Measurements from ENCODE around the gene MIOX.

Gene MIOX

GRCh38 chr22:50531546-50531961, 44.9 kb downstream of the MIOX start:
- Histone ChIP-seq H3K9me3 (ENCODE audit: control insufficient read depth, insufficient read depth, low read depth, low read length) (no peaks in the 10 kb centered on the region), H3K4me1 (ENCODE audit: control insufficient read depth, insufficient read depth, low read length) (no peaks in the 10 kb centered on the region; the same call in 1 of the 2 replicates), H3K27ac (ENCODE audit: extremely low read depth, low read depth, low read length) (no peak overlapping the region), H3K36me3 (ENCODE audit: control insufficient read depth in 2 of 2, insufficient read depth in 1 of 2, low read length in 2 of 2) (no peaks in the 10 kb centered on the region), H3K4me3 (ENCODE audit: low read depth, low read length) (no peak overlapping the region)
- POLR2A ChIA-PET, result interaction anchor here (0.7 kb wide), 1 partner anchor 58 kb away, joined by 3 read pairs; no protein-coding TSS in a partner anchor
- TF ChIP-seq ZNF394 (tag by site-specific recombination; IDR thresholded peaks at IDR 0.05; ENCODE audit: borderline replicate concordance), result no peak
- no peak for TF ChIP-seq KLF7 (tag by site-specific recombination; IDR thresholded peaks at IDR 0.05; ENCODE audit: borderline replicate concordance)
- CTCF ChIA-PET, result no interaction called here

GRCh38 chr22:50531962-50532674, 45.5 kb downstream of the MIOX start:
- Histone ChIP-seq H3K36me3 (ENCODE audit: control insufficient read depth in 2 of 2, insufficient read depth in 1 of 2, low read length in 2 of 2) (no peaks in the 10 kb centered on the region), H3K9me3 (ENCODE audit: control insufficient read depth, insufficient read depth, low read depth, low read length) (no peaks in the 10 kb centered on the region), H3K4me1 (ENCODE audit: control insufficient read depth, insufficient read depth, low read length) (no peaks in the 10 kb centered on the region; the same call in 1 of the 2 replicates), H3K4me3 (ENCODE audit: low read depth, low read length) (no peak overlapping the region), H3K27ac (ENCODE audit: extremely low read depth, low read depth, low read length) (no peak overlapping the region)
- CTCF ChIA-PET, result no interaction called here
- POLR2A ChIA-PET, result interaction anchor here (0.7 kb wide), 1 partner anchor 57 kb away, joined by 3 read pairs; no protein-coding TSS in a partner anchor
- no peak for TF ChIP-seq ZNF600 (tag by site-specific recombination; IDR thresholded peaks at IDR 0.05)
- no peak for TF ChIP-seq PRDM6 (tag by site-specific recombination; IDR thresholded peaks at IDR 0.05)
- TF ChIP-seq ZNF843 (tag by site-specific recombination; IDR thresholded peaks at IDR 0.05), result no peak
- TF ChIP-seq ZBTB48 (tag by site-specific recombination; IDR thresholded peaks at IDR 0.05), result no peak
- no peak for TF ChIP-seq ZNF362 (tag by site-specific recombination; IDR thresholded peaks at IDR 0.05)
- no peak for TF ChIP-seq ZBTB7A (tag by site-specific recombination; IDR thresholded peaks at IDR 0.05; ENCODE audit: low read depth)
- no peak for TF ChIP-seq ZNF585B (tag by site-specific recombination; IDR thresholded peaks at IDR 0.05)
- TF ChIP-seq ZNF341 (tag by site-specific recombination; IDR thresholded peaks at IDR 0.05; ENCODE audit: low read depth), result no peak
- no peak for TF ChIP-seq GLIS1 (tag by site-specific recombination; IDR thresholded peaks at IDR 0.05)
- TF ChIP-seq ZSCAN5A (tag by site-specific recombination; IDR thresholded peaks at IDR 0.05), result no peak
- no peak for TF ChIP-seq ZNF558 (tag by site-specific recombination; IDR thresholded peaks at IDR 0.05)
- TF ChIP-seq ZBTB17 (tag by site-specific recombination; IDR thresholded peaks at IDR 0.05), result no peak
- no peak for TF ChIP-seq ZFP37 (tag by site-specific recombination; IDR thresholded peaks at IDR 0.05)
- no peak for TF ChIP-seq SP2 (tag by site-specific recombination; IDR thresholded peaks at IDR 0.05)
- no peak for TF ChIP-seq HOXC10 (CRISPR knock-in tag; IDR thresholded peaks at IDR 0.05)
- TF ChIP-seq ZNF146 (tag by site-specific recombination; IDR thresholded peaks at IDR 0.05), result no peak
- no peak for TF ChIP-seq ZNF155 (tag by site-specific recombination; IDR thresholded peaks at IDR 0.05)
- no peak for TF ChIP-seq ZNF292 (tag by site-specific recombination; IDR thresholded peaks at IDR 0.05; ENCODE audit: borderline replicate concordance, low read depth)

All from HEK293 (cell line).